ENCODE results near the gene CACNG4. TPM values are rescaled to one million over a fixed set of nuclear protein-coding genes. Genes with fewer than 3 reads are reported as not detected.

The CACNG4 gene
- total RNA-seq, 4 donors from 2014 or later = 0.21 to 3.9 (median 0.26) TPM; not detected in 1

GRCh38 chr17:66943484-66943883, 21.0 kb upstream of the CACNG4 start:
- H3K4me1 ChIP-seq = no peaks in the 10 kb centered on the region
- intact Hi-C loops (cut with DNase I; ENCODE audit: low total_unique reads) = no loop called here
- H3K27ac ChIP-seq = no peak overlapping the region
- TF ChIP-seq POLR2A (IDR thresholded peaks at IDR 0.05) = no peak
- TF ChIP-seq CTCF (IDR thresholded peaks at IDR 0.05) = no peak
- no peaks in the 10 kb centered on the region for H3K9me3 ChIP-seq
- no peak for DNase-seq
- H3K4me3 ChIP-seq = no peak overlapping the region
- H3K27me3 ChIP-seq = no peaks in the 10 kb centered on the region
- H3K36me3 ChIP-seq = no peaks in the 10 kb centered on the region

DNA sequence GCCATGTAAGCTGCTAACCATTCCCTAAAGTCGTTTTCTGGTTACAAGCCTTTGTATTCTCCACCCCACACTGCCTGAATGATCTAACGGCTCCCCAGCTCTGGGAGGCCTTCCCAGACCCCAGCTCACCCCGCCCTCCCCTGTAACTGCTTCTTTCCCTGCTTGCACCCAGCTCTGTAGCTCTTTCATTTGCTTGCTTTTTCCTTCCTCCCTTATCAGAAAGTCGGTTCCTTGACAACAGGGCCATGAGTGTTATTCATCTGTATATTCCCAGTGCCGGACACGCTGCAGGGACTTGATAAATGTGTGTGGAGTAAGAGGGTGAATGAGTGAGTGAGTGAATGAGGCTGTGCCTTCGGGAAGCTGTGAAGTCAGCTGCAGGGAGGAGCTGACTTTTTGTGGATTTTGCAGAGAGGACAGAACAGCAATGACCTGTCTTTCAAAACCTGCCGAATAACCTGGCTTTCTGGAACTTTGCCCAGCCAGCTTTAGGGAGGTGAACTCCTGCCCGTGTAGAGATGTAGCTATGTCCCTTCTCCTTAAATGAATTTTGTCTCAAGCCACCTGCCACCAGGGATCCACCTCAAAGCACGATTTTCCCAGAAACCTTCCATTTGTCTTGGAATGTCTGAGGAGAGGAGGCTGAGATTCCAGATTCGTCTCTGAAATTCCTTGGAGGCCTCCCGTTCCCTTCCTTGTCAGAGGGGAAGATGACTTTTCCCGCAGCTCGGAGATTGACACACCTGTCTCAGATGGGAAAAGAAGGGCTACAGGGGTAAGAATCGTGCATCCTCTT, 20.0 kb upstream of the CACNG4 start:
- no peak for DNase-seq
- Histone ChIP-seq H3K4me1 (no peaks in the 10 kb centered on the region), H3K27me3 (no peaks in the 10 kb centered on the region), H3K4me3 (no peak overlapping the region), H3K36me3 (no peaks in the 10 kb centered on the region), H3K9me3 (no peaks in the 10 kb centered on the region), H3K27ac (no peak overlapping the region)
- TF ChIP-seq POLR2A (IDR thresholded peaks at IDR 0.05) (no peak), CTCF (IDR thresholded peaks at IDR 0.05) (no peak)
- intact Hi-C loops (cut with DNase I; ENCODE audit: low total_unique reads) = no loop called here

DNA sequence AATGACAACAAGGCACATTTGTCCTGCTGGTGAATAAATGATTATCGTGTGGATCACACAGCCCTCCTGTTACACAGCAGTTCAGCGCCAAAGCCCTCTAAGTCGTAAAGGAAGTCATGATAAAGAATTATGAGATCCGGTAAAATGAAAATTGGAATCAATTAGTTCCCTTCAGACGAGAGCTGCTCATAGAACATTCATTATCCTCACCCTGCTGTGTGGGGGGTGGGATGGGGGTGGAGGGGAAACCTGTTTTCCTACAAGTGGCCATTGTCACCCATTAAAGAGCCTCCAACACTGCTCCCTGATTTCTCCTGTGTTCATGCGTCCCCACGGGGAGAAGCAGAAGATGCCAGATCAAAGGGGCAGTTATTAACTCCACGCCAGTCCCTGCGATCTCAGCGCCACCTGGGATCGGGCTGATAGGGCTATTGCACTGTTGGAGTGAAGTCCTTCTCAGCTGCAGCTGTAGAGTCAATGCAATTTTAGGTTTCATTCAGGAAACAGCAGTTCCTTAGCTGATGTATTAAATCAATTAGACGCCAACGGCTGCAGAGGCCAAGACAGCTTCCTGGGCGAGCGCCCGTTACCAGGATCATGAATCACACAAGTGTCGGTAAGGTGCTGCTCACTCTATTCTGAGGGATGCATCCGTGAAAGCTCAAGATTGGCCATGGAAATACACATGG, 19.2 kb upstream of the CACNG4 start:
- no peaks in the 10 kb centered on the region for H3K36me3 ChIP-seq
- H3K27me3 ChIP-seq = no peaks in the 10 kb centered on the region
- H3K9me3 ChIP-seq = no peaks in the 10 kb centered on the region
- TF ChIP-seq POLR2A (IDR thresholded peaks at IDR 0.05) = no peak
- TF ChIP-seq CTCF (IDR thresholded peaks at IDR 0.05) = no peak
- no peaks in the 10 kb centered on the region for H3K4me1 ChIP-seq
- no peak overlapping the region for H3K27ac ChIP-seq
- intact Hi-C loops (cut with DNase I; ENCODE audit: low total_unique reads) = no loop called here
- peak in 1 of 2 donors; percentile 47 for DNase-seq
- H3K4me3 ChIP-seq = no peak overlapping the region

GRCh38 chr17:66946251-66946650, 18.3 kb upstream of the CACNG4 start:
- Histone ChIP-seq H3K9me3 (no peaks in the 10 kb centered on the region), H3K36me3 (no peaks in the 10 kb centered on the region), H3K27me3 (no peaks in the 10 kb centered on the region), H3K27ac (no peak overlapping the region), H3K4me1 (no peaks in the 10 kb centered on the region), H3K4me3 (no peak overlapping the region)
- intact Hi-C loops (cut with DNase I; ENCODE audit: low total_unique reads) = no loop called here
- no peak for TF ChIP-seq CTCF (IDR thresholded peaks at IDR 0.05)
- TF ChIP-seq POLR2A (IDR thresholded peaks at IDR 0.05) = no peak
- DNase-seq = no peak

DNA sequence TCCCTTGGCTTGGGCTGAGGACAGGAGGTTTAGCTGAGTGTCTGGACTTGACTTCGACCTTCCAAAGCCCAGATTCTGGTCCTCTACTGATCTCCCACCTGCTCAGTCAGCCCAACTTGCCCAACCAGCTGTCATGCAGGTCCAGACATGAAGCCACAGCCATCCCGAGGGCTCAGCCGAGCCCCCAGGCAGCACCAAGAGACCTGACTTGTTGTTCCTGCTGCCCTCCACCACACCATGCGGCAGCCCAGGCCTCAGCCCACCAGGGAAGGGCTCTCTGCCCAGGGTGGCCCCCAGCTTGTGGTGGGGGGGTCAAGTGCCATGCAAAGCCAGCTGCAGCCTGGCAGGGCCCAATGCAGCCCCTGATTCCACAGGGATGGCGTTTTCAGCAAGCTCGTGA, 17.2 kb upstream of the CACNG4 start:
- TF ChIP-seq CTCF (IDR thresholded peaks at IDR 0.05) = no peak
- no peak for TF ChIP-seq POLR2A (IDR thresholded peaks at IDR 0.05)
- Histone ChIP-seq H3K27me3 (no peaks in the 10 kb centered on the region), H3K9me3 (no peaks in the 10 kb centered on the region), H3K27ac (no peak overlapping the region), H3K4me3 (no peak overlapping the region), H3K36me3 (no peaks in the 10 kb centered on the region), H3K4me1 (no peaks in the 10 kb centered on the region)
- DNase-seq = no peak
- intact Hi-C loops (cut with DNase I; ENCODE audit: low total_unique reads) = no loop called here

Measured in uterus (tissue), 4 donors.